Ascending aorta (tissue), 2 donors: ENCODE data around the gene ST7. TPM values are rescaled to one million over a fixed set of nuclear protein-coding genes. Genes with fewer than 3 reads are reported as not detected.

ENCODE experiments used
- DNase-seq, 2 donors: peaks; one replicate each; pipeline ENCODE4 v3.0.0-alpha.2; 2019; ENCODE audit warnings: low spot score in 2 of 2
- H3K27ac ChIP-seq, 2 donors: fragments of 200-600 bp; sonication (generic); one replicate each; pipeline ENCODE4 v1.5.1; 2016 to 2017; ENCODE audit warnings: mild to moderate bottlenecking in 1 of 2
- H3K27me3 ChIP-seq: fragments of 200-600 bp; sonication (generic); one replicate; pipeline ENCODE4 v1.5.1; 2017
- H3K36me3 ChIP-seq, 2 donors: fragments of 200-600 bp; sonication (generic); one replicate each; pipeline ENCODE4 v1.5.1; 2016
- H3K4me1 ChIP-seq, 2 donors: fragments of 200-600 bp; sonication (generic); one replicate each; pipeline ENCODE4 v1.5.1; 2016 to 2017; ENCODE audit warnings: mild to moderate bottlenecking in 1 of 2
- H3K4me3 ChIP-seq, 2 donors: fragments of 200-600 bp; sonication (generic); one replicate each; pipeline ENCODE4 v1.5.1; 2016 to 2017; ENCODE audit warnings: mild to moderate bottlenecking in 1 of 2
- H3K9me3 ChIP-seq, 2 donors: fragments of 200-600 bp; sonication (generic); one replicate each; pipeline ENCODE4 v1.5.1; 2016
- intact Hi-C: fragments of 100-400 bp; cut with DNase I; formaldehyde crosslinking; loops from one replicate; pipeline ENCODE4 v1.15.1; 2023
- total RNA-seq: library from RNA; depleted of rRNA; stranded (reverse); fragments of >200 nt; gene quantifications from one replicate; pipeline ENCODE4 v1.1.0, GENCODE V29; 2016
- TF ChIP-seq, protein P1 (sequence below), 3 experiments: fragments of 200-600 bp in 2 of 3; fragments of 450-650 bp in 1 of 3; sonication (generic) in 2 of 3; IDR thresholded peaks; one replicate each; pipeline ENCODE4 v1.5.1; 2016 to 2019; ENCODE audit warnings: antibody characterized with exemption in 3 of 3, mild to moderate bottlenecking in 1 of 3, moderate library complexity in 1 of 3

Gene ST7
- total RNA-seq, 1 donor from 2014 or later: 19.2 TPM

DNA sequence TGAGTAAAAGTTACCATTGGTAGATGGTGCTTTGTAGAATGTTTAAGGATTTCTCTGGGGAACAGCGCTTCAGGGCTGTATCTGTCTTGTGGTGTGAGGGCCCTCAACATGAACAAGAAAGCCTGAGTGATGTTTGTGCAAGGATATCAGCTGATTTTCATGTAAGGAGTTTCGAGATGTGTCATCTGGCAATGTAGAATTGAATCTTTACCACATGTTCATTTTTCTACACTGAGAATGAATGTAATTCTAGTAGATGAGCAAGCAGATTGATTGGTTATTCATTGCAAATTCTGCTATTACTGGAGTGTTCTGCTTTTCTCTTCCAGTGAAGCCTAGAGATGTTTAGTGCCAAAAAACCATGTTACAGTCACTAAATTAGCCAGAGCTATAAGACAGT, 87.7 kb downstream of the ST7 start:
- intact Hi-C loops: no loop called here
- Histone ChIP-seq H3K4me3 (no peak overlapping the region), H3K27ac (peak overlapping the region in 1 of 2 donors; percentile 25), H3K27me3 (no peaks in the 10 kb centered on the region), H3K36me3 (no peaks in the 10 kb centered on the region), H3K4me1 (peaks cover 0 to 30% of the 10 kb centered on the region in 2 donors), H3K9me3 (no peaks in the 10 kb centered on the region)
- DNase-seq: no peak
- TF ChIP-seq, protein P1, sequence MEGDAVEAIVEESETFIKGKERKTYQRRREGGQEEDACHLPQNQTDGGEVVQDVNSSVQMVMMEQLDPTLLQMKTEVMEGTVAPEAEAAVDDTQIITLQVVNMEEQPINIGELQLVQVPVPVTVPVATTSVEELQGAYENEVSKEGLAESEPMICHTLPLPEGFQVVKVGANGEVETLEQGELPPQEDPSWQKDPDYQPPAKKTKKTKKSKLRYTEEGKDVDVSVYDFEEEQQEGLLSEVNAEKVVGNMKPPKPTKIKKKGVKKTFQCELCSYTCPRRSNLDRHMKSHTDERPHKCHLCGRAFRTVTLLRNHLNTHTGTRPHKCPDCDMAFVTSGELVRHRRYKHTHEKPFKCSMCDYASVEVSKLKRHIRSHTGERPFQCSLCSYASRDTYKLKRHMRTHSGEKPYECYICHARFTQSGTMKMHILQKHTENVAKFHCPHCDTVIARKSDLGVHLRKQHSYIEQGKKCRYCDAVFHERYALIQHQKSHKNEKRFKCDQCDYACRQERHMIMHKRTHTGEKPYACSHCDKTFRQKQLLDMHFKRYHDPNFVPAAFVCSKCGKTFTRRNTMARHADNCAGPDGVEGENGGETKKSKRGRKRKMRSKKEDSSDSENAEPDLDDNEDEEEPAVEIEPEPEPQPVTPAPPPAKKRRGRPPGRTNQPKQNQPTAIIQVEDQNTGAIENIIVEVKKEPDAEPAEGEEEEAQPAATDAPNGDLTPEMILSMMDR (IDR thresholded peaks at IDR 0.05): no peak

DNA sequence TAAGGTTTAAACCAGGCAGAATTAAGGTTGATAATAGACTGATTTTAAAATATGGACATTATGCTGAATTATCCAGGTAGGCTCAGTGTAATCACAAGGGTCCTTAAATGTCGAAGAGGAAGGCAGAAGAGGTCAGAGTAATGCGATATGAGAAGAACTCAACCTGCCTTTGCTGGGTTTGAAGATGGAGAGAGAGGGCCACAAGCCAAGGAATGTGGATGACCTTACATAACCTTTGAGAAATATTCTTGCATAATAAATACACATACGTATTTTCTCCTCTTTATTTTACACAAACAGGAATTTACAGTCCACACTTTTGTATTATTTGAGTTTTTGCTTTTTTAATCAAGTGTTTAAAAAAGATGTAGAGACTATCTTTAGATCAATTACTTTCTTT, 88.5 kb downstream of the ST7 start:
- no peak overlapping the region for H3K4me3 ChIP-seq
- H3K36me3 ChIP-seq: no peaks in the 10 kb centered on the region
- no peak for DNase-seq
- intact Hi-C loops: no loop called here
- TF ChIP-seq, protein P1 (IDR thresholded peaks at IDR 0.05): no peak
- no peaks in the 10 kb centered on the region for H3K9me3 ChIP-seq
- peaks cover 0 to 35% of the 10 kb centered on the region in 2 donors for H3K4me1 ChIP-seq
- no peak overlapping the region for H3K27ac ChIP-seq
- no peaks in the 10 kb centered on the region for H3K27me3 ChIP-seq

DNA sequence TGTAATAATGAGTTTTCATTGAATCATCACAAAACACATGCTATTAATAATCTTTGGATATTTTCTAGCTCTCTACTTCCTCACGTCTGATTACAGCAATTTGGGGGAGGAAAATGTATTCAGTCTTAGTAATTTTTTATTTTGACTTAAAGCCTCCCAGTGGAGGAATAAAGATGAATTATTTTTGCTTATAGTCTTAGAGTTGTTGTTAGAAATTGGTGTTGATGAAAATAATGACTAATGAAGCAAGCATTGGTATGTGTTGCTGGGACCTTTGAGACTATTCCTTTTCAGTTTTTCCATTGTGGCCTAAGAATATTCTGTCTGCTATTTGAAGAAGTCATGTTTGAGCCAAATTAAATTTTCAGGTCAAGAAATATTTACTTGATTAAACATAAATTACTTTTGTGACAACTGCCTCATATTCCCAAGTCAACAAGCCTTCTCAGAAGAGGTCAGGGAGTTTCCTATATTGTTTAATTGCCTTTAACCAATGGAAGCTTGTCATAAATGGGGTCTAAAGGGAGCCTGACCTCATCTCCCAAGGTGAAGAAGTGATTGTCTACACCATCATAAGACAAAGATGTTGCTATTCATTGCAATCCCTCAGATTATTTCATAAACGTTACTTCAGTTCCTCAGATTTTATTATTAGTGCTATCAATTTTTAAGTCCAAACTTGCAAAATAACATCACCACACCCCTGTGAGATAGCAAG, 90.0 kb downstream of the ST7 start:
- H3K27me3 ChIP-seq: no peaks in the 10 kb centered on the region
- H3K9me3 ChIP-seq: no peaks in the 10 kb centered on the region
- no peak overlapping the region for H3K4me3 ChIP-seq
- no peak for DNase-seq
- peak overlapping the region; percentile 46 to 47 for H3K27ac ChIP-seq
- intact Hi-C loops: no loop called here
- no peaks in the 10 kb centered on the region for H3K36me3 ChIP-seq
- peaks cover under 1 to 43% of the 10 kb centered on the region in 2 donors for H3K4me1 ChIP-seq
- TF ChIP-seq, protein P1 (IDR thresholded peaks at IDR 0.05): no peak

DNA sequence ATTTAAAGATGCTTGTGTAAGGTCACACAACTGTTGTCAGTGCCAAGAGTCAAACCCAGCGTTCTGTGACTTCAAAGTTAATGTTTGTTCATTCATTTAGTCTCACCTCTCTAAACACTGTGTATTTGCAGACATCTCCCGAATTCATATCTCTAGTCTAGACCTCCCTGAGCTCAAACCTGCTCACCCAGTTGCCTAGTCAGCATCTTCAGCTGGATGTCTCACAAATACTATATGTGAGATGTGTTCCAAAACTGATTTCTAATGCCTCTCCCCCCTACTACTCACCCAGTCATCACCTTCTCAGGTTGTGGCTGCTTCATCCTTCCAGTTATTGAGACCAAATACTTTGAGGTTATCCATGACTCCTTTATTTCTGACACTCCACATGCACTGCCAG, 91.4 kb downstream of the ST7 start:
- Histone ChIP-seq H3K27ac (peak overlapping the region in 1 of 2 donors; percentile 47), H3K4me1 (peaks cover 2 to 49% of the 10 kb centered on the region in 2 donors), H3K9me3 (no peaks in the 10 kb centered on the region), H3K27me3 (no peaks in the 10 kb centered on the region), H3K4me3 (no peak overlapping the region), H3K36me3 (no peaks in the 10 kb centered on the region)
- intact Hi-C loops: no loop called here
- DNase-seq: no peak
- TF ChIP-seq, protein P1 (IDR thresholded peaks at IDR 0.05): no peak

DNA sequence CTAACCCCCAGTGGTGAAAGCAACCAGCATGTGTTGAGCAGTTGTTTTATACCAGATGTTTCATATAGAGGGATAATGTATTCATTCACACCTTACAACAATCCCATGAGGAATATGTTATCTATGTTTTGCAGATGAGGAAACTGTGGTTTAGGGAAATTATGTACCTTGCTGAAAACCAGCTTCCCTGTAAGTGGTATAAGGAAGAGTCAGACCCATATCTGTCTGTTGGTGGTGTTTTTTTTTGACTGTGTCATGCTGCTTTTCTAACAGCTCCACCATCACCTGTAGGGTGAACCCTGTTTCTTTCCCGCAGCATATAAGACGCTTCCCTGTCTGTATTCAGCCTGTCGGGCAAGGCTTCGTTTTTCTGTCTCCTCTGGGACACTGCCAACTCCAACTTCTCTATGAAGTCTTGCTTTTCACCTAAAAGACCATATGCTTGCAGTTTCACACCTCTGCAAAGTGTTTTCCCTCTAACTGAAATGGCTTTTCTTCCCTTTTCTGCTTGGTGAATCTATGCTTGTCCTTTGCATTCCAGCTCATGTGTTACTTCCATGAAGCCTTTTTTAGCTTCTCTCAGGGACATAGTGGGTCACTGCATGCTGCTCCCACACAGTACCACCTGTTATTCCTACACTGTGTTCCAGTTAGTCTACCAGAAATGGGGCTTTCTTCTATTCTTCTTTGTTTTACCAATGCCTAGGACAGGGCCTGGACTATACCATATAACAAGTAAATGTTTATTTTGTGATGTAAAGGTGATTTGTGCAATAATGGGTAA, 92.8 kb downstream of the ST7 start:
- intact Hi-C loops: no loop called here
- Histone ChIP-seq H3K27ac (peak overlapping the region in 1 of 2 donors; percentile 41), H3K36me3 (no peaks in the 10 kb centered on the region), H3K9me3 (no peaks in the 10 kb centered on the region), H3K4me3 (no peak overlapping the region), H3K4me1 (peaks cover 2 to 49% of the 10 kb centered on the region in 2 donors), H3K27me3 (no peaks in the 10 kb centered on the region)
- DNase-seq: no peak
- TF ChIP-seq, protein P1 (IDR thresholded peaks at IDR 0.05): no peak
